HG02981 (cell line): ENCODE data around the gene TTC12.

Experiments used
- ATAC-seq: cut with Tn5 transposase; IDR thresholded peaks from one replicate; pipeline ENCODE4 v1.9.1; 2021; ENCODE audit warnings: mild to moderate bottlenecking, moderate library complexity; ENCODE audit not compliant: unreplicated experiment

Gene TTC12

DNA sequence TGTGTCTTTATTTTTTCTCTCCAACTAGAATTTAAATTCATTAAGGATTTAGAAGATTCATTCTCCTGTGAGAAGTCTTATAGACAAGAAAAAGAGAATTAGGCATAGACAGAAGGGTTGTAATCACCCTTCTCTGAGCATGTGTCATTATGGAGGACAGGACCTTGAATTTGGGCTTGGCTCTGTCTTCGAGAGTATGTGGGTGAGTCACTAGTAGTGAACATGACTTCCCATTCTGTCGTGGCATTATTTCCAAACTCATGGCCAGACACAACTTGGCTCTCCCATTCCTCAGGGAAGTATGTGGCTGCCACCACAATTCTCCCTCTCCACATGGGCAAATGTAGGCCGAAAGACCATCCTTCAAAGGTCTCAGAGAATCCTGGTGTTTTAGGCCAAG, 58.9 kb downstream of the TTC12 start:
- ATAC-seq: no peak

DNA sequence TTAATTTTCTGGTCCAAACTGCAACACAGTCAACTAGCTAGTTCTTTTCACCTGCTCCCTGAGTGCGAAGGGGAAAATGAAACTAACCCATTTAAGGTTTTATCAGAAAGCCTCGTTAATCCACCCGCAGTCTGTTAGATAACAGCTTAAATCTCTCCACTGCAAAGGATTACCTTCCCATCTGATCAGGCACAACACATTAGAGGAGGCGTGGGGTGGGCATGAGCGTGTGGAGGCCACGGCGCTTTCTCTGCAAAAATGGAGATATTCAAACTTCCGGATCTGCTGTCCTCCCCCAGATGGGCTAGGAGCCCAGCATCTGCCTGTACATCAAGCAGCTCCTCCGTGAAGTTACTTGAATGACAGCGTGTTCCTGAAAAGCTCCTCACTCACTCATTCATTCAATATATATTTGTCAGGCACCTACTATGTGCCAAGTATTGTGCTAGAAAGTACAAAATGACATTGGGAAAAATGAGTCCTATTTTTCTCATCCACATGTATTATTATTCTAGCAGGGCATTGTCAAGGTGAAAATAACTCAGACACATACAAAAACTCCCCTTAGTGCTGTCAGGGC, 59.7 kb downstream of the TTC12 start:
- no peak for ATAC-seq

DNA sequence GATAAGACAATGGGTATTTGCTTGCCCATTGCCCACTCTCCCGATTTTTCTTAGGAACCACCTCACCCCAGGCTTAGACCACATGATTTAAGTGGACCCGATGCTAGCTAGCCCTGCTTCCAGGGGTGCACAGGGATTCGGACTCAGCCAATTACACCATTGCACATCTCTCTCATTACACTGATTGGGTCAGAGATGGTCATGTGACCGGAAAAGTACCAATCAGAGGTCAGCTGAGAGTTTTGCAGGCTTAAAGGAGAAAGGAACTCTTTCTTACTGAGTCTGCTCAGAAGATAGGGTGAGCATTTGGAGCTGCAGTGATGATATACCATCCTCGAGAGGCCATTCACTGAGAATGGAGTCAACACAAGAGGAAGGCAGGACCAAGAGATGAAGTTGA, 61.0 kb downstream of the TTC12 start:
- ATAC-seq: no peak

DNA sequence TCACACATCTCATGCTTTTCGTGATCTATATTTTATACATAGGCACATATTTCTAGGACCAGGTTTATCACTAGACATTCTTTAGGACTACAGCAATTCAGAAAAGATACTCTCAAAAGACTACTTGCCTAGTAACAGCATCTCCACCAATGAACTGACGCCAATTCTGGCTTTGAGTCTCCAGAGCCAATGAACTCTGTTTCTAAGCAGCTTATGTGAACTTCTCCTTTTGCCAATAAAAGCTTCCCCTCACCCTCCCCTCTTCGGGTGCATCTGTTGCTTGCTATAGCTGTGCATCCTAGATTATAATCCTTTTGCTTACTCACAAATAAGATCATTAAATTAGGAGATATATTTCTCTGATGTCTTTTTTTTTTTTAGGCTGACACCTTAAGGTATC, 61.8 kb downstream of the TTC12 start:
- ATAC-seq: no peak

DNA sequence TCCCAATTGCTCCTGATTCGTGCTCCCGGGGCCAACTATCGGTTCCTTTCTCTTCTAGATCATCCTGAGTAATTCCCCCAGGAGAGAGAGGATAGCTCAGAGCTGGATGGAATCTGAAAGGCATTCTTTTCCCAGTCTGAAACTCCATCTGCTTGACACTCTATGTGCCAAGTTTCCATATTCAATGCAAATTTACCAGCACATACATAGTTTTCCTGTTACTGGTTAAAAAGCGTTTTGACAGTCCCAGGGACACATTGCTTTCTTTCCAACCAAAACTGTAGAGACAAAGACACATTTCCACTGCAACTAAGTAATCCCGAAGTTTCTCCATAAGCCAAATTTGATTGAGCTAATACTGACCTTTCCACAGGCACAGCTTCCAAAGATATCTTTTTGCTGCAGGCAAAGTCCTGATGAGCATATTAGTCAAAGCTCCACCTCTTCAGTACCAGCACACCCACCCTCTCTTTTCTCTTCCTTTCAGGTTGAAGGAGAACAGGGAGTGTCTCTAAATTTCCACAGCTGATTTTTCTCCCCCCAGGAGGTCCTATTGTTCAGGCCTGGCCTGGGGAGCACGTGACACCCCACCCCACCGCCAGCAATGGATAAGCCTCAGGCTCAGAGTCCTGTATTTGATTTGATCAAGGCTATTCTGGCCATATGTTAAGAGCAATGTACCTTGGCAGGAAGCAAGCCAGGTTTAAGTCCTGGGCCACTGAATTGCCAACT, 63.5 kb downstream of the TTC12 start:
- no peak for ATAC-seq

DNA sequence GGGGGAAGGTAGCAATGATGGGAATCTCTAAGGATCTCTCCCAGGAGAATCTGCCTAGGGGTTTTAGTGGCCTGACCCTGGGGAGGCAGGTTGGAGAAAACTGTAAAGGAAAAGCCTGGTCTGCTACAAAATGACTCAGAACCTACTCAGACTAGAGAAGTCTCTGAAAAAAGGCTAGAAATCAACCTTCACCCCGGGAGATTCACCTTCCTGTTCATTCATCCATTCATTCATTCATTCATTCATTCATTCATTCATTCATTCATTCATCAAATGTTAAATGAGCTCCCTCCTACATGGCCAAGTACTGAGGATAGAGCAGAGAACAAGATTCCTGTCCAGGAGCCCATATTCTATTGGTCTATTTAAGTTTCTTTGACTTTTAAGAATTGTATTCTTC, 64.3 kb downstream of the TTC12 start:
- ATAC-seq: no peak

DNA sequence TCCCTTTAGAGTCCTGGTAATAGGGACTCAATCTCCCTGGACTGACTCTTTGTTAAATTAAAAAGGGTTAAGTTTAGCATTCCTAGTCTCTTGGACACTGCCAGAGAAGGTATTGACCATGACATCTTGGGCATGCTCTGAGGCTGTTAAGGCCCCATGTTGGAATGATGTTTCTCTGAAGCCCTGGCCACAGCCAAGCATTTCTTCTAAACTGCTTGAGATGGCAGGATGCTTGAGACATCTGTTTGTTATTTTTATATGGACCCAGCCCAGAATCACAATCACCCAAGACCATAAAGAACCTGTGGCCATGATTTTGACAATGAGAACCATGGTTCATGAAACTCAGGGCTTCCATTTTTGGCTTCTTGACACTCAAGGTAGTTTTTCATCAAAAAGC, 67.7 kb downstream of the TTC12 start:
- ATAC-seq: no peak

DNA sequence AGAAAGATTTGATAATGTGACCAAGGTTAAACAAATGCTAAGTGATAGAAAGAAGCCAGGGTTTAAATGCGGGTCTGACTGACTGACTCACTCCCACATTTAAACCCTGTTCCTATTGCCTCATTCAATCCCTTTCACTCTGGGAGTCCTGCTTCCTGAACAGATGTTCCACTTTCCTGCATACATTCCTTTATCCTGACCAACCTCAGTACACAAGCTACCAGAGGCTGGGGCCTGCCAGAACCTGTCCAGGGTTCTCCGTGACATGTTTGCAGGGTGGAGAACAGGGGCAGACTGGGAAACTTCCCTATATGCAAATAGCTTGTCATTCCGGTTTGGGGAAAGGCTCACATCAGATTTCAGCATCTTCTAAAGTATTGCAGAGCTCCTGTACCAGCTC, 70.2 kb downstream of the TTC12 start:
- ATAC-seq: no peak

DNA sequence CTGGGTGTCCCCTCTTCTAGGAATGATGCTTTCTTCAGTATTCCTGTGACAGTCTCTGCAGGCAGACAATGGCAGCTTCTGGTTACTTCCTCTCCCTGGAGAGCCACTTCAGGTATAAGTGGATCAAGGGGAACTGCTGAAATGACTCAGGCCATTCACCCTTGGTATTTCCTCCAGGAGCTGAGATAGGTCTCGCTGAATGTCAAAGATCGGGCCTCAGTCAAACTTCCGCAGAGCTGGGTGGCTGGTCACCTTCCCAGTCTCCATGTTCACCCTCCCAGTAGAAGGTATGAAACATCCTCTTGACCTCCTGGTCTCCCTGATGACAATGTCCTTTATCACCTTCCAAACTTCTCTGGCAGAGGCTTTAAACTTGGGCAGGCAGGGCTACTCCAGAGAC, 71.4 kb downstream of the TTC12 start:
- ATAC-seq: no peak

DNA sequence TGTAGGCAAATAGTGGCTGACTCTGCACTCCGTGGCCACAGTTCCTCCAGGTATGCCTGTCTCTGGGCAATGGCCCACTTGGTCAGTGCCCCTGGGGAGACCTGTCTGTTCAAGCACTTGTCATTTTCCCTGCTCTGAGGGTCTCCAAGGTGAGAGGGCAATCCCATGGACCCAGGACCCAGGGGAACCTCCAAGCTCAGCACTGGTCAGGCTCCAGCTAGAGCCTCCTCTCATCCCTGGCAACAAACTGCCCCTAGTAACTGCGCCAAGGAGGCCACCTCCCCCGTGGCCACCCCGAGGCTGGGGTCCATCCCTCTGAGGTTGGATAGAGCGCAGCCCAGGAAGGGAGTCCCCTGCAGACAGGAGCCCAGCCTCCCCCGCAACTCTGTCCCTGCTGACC, 72.5 kb downstream of the TTC12 start:
- ATAC-seq: no peak

DNA sequence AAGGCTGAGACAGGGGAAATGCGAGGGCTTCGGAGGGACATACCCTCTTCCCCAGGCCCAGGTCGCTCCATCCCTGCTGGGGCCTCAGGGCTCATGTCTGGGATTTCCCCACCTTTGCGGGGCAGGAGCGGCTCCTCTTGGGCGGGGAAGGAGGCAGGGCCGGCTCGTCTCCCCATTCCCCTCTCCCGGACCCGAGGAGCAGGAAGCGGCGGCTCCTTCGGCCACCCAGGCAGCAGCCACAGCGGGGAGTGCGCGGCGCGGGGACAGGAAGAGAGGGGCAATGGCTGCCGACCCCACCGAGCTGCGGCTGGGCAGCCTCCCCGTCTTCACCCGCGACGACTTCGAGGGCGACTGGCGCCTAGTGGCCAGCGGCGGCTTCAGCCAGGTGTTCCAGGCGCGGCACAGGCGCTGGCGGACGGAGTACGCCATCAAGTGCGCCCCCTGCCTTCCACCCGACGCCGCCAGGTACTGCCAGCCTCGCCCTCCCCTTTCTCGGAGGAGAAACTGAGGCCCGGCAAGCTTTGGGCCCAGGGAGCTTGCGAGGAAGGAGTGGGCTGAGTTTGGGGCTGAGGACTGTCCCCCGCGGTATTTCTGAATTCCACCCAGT, 73.3 kb downstream of the TTC12 start, which contains the start of gene ANKK1:
Gene ANKK1, plus strand, starts transcription at position 175 of the 607 bp plus-strand sequence. Its CDS starts 106 bp downstream, at position 281.
- no peak for ATAC-seq

DNA sequence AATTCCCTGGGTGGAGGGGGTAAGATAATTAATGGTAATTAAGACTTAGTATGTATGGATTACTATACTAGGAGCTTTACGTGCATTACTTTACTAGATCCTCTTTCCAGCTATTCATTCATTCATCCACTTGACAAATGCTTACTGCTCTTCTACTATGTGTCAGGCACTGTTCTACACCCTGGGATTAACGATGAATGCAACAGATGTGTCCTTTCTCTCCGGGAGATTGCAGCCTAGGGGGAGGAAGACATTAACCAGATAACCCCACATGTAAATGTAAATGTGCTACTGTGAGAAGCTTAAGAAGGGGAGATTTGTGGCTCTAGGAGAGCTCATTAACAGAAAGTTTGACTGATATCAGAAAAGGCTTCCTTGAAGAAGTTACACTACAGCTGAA, 74.9 kb downstream of the TTC12 start:
- ATAC-seq: no peak

DNA sequence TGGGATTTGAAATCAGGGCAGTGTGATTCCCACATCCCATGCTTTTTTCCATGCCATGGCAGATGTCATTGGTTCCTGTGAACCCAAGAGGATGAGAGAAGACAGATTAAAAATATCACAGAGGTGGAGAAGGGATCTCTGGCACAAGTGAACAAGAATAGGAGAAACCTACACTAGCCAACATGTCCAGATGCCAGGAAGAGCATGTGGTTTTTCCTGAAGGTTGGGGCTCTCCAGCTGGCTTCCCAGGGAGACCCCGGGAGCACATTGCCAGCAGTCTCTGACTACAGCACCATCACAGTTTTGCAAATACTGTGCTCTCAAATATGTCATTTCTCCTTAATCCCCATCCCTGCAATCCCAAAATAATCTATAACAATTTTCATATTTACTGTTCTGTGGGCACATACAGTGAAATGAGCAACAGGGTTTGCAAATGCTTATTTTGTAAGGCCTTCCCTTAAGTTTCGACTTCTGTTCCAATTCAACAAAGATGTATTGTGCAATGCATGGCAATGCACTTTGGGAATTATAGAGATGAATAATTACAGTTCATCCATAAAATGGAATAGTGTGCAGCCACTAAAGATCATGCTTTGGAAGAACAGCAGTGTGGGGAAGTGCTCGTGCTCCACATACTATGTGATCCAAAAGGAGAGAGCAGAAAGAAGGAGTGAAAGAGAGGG, 78.0 kb downstream of the TTC12 start:
- ATAC-seq: no peak

DNA sequence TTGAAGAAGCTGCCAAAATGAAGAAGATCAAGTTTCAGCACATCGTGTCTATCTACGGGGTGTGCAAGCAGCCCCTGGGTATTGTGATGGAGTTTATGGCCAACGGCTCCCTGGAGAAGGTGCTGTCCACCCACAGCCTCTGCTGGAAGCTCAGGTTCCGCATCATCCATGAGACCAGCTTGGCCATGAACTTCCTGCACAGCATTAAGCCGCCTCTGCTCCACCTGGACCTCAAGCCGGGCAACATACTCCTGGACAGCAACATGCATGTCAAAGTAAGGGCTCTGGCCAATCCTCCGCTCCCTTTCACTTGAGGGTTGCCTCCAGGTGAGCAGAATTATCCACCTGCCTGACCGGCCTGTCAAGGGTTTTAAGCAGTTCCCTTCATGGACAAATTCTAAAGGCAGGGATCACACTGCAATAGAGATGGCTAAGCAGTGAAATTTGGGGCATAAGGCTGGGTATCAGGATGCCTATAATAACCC, 79.2 kb downstream of the TTC12 start:
- no peak for ATAC-seq

DNA sequence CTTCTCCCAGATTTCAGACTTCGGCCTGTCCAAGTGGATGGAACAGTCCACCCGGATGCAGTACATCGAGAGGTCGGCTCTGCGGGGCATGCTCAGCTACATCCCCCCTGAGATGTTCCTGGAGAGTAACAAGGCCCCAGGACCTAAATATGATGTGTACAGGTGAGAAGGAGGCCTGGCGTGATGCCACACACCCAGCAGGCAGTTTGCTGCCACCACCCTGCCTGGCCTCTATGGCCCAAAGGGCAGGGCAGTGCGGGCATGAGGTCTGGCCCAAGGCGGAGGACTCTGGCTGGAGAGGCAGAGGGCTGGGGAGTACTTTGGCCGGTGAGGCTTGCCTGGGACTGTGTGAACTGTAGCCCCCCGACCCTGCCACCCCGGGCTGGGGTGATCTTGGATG, 80.5 kb downstream of the TTC12 start:
- no peak for ATAC-seq

DNA sequence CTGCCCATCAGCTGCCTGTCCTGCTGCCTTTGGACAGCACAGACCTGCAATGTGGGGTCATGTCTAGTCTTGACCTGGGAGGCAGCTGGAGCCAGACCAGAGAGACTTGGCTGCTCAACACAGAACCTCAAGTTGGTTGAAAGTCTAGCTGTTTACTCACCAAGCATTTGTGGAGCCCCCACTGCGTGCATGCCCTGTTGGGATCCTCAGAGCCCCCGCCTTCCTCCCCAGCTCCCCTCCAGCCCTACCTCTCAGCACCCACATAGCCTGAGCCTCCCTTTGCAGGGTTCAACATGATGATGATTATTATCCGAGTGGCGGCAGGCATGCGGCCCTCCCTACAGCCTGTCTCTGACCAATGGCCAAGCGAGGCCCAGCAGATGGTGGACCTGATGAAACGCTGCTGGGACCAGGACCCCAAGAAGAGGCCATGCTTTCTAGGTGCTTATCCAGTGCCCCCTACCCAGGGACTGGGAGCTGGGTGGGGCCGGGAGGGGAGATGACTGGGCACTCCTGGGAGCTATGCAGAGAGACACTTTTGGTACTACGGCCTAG, 81.5 kb downstream of the TTC12 start:
- ATAC-seq: no peak

DNA sequence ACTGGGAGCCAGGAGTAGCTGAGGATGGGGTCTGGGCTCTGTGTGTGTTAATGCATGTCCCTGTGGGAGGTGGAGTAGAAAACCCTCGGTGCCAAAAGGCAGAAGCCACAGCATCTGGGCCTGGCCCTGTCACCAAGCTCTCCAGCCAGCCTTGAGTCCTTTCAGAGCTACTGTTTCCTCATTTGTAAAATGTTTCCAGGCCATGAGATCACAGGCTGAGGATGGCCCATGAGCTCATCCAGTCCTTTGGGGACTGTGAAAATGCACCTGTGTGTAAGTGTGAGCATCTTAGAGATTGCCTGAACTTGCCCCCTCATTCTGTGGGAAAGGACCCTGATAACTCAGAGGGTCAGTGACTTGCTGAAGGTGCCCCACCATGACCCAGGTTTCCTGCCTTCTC, 82.3 kb downstream of the TTC12 start:
- no peak for ATAC-seq

DNA sequence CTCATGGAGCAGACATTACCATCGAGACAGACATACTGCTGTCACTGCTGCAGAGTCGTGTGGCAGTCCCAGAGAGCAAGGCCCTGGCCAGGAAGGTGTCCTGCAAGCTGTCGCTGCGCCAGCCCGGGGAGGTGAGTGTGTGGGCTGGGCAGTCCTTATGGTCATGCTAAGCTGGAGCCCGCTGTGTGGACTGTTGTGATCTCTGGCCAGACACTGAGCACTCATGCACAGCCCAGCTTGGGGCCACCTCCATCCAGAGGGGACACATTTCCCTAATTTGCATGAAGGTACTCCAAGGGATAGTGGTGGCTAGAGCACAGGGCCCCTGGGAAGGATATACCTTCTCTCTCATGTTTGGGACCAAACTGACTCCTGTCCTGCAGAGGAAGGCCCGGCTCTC, 82.8 kb downstream of the TTC12 start:
- no peak for ATAC-seq

DNA sequence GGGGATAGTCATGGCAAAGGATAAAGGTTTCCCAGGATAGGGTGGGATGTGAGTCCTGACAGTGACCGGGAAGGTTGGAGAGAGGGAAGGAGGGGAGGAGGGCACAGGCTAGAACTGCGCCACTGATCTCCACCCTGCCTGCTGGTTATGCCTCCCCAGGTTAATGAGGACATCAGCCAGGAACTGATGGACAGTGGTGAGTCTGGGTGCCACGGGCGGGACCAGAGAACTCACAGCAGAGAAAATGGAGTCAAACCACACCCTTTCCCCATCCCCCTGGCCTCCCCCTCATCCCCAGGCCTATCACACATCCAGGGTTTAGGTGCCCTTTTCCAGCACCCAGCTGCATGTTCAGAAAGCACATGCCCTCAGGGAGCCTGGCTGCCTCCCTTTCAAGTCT, 83.4 kb downstream of the TTC12 start:
- no peak for ATAC-seq

DNA sequence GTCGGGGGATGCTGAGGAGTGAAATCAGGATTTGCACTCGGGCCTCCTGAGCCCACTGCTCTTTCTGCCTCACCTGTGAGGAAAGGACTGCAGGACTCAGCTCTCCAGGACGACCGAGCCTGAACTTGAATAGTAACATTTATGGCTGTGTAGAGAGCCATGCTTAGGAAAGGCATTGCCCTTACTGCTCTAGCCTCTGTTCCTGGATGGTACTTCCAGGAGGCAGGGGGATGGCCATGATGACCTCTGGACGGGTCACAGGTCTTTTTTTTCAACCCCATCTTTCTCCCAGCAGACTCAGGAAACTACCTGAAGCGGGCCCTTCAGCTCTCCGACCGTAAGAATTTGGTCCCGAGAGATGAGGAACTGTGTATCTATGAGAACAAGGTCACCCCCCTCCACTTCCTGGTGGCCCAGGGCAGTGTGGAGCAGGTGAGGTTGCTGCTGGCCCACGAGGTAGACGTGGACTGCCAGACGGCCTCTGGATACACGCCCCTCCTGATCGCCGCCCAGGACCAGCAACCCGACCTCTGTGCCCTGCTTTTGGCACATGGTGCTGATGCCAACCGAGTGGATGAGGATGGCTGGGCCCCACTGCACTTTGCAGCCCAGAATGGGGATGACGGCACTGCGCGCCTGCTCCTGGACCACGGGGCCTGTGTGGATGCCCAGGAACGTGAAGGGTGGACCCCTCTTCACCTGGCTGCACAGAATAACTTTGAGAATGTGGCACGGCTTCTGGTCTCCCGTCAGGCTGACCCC, 84.5 kb downstream of the TTC12 start:
- ATAC-seq: no peak
